Pancreas (tissue), 10 donors: ENCODE measurements around the gene NFIC. TPM values are rescaled to one million over a fixed set of nuclear protein-coding genes. Genes with fewer than 3 reads are reported as not detected.
A peak's percentile ranks its signal among the peaks of the same experiment; 100 is the strongest.

Experiments
- ATAC-seq, 4 donors: fragments of 200-7000 bp; cut with Tn5 transposase; one replicate each; pipeline versions ENCODE4 v1.8.0 to v1.9.1; 2020; ENCODE audit warnings: mild to moderate bottlenecking in 4 of 4, moderate library complexity in 4 of 4
- DNase-seq, 6 donors: peaks; one replicate each; pipeline ENCODE4 v3.0.0-alpha.2; 2020
- FAIRE-seq: peaks from 2 replicates; lab custom pipeline; 2012; peaks lifted over from hg19 to GRCh38; lab: Jason Lieb, UNC
- H3K27ac ChIP-seq, 4 donors: fragments of 200-600 bp; sonication (generic); 1 replicate in 3 of 4; 2 replicates in 1 of 4; pipeline versions ENCODE4 v1.5.0 to v1.8.0; 2020
- H3K27me3 ChIP-seq, 4 donors: fragments of 200-600 bp; one replicate each; pipeline ENCODE4 v1.8.0; 2021
- H3K36me3 ChIP-seq, 3 donors: fragments of 200-600 bp; sonication (generic) in 1 of 3; one replicate each; pipeline versions ENCODE4 v1.5.0 to v1.8.0; 2020 to 2021
- H3K4me1 ChIP-seq, 3 donors: fragments of 200-600 bp; one replicate each; pipeline ENCODE4 v1.8.0; 2021
- H3K4me3 ChIP-seq, 4 donors: fragments of 200-600 bp; sonication (generic) in 2 of 4; one replicate each; pipeline versions ENCODE4 v1.5.0 to v1.8.0; 2020 to 2021
- H3K9me3 ChIP-seq, 4 donors: fragments of 200-600 bp; one replicate each; pipeline ENCODE4 v1.8.0; 2021
- WGBS, 2 donors: extraction: QIAGEN DNeasy Blood & Tissue Kit; methylation state at CpG; one replicate each; pipeline ENCODE4 v1.1.7; 2013; 5-methylcytosine and 5-hydroxymethylcytosine counted together
- intact Hi-C, 3 donors: fragments of 100-400 bp; cut with DNase I; formaldehyde crosslinking; loops; one replicate each; pipeline versions ENCODE4 v1.11.1 to v1.14.2; 2022
- polyA plus RNA-seq, 2 donors: library from polyadenylated mRNA; stranded (reverse); fragments of 200-250 nt; gene quantifications; one replicate each; pipeline ENCODE4 v1.2.3, GENCODE V29; 2013
- total RNA-seq, 6 donors: library from RNA; stranded (reverse); fragmentation: NEBNext Ultra II Directional in 4 of 6; extraction: Animal tissue kit (Norgen Biotek cat#: 25700) in 4 of 6; gene quantifications; one replicate each; pipeline versions ENCODE4 v1.2.1 to v1.2.4, GENCODE V29; 2021 to 2023
- TF ChIP-seq, protein P1 (sequence below), 4 donors: fragments of 200-600 bp; sonication (generic) in 3 of 4; IDR thresholded peaks; one replicate each; pipeline versions ENCODE4 v1.5.0 to v1.8.0; 2021; ENCODE audit warnings: antibody characterized with exemption in 4 of 4
- donor health status: healthy with polysubstance abuse.
- donor health status: DM: no; HTN: no; CAD: no; lungs with moderate emphysema.
- donor health status: DM: no; HTN: no; CAD: no.
- donor health status: control.
- donor health status: control.
- donor health status: Bipolar disorder and iron deficiency.
- donor health status: DM: yes; HTN: yes; CAD: no.
- donor health status: DM: no; HTN: no; CAD: no.
- donor health status: DM: no; HTN: no; CAD: no.
- donor health status: DM: yes; HTN: yes; CAD: no.

NFIC gene
- total and polyA plus RNA-seq, 8 donors: 21.3 to 203 (median 115) TPM

DNA sequence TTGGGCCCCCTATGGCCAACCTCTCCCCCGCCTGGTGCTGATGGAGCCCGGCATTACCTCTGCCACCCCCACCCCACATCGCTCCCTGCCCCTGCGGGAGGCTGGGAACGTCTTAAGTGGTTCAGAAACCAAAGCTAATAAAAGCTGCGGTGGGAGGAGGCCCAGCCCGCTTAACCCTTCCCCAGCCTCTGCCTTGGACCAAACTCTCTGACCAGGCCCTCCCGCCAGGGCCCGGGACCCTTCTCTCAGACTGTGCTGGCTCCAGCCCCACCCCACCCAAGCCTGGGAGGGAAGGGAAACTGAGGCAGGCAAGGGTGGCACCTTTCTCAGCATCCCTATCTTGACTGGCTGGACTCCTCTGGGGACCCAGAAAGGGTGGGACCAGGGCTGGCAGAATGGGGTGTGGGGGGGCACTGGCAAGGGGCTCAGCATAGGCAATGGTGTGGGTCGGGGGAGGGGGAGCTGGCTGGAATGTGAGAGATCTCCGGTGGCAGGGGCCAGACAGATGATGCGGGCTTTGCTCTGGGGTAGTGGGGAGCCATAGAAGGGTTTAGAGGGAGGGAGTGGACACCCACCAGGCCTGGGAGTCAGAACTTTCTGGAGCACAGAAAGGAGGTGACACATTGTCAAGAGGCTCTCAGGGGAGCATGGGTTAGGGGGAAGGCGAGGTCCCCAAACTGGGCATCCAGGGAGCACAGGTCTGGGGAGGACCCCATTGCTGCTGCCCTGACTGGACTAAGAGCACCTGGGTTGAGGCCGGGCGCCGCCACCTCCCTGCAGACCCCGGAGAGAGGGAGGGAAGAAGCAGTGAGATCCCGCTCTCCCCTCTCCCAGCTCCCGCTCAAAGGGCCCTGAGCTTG lies 92.1 kb downstream of the NFIC start:
- ATAC-seq: peak in 2 of 4 donors; percentile 5 to 6
- Histone ChIP-seq H3K27me3 (no peaks in the 10 kb centered on the region), H3K4me3 (no peak overlapping the region), H3K9me3 (no peaks in the 10 kb centered on the region), H3K27ac (peak overlapping the region in 2 of 4 donors; percentile 76 to 81), H3K36me3 (peaks cover 3 to 45% (median 33%) of the 10 kb centered on the region in 3 donors), H3K4me1 (peaks cover 0 to 17% (median 4%) of the 10 kb centered on the region in 3 donors)
- DNase-seq: peak in 2 of 6 donors; percentile 48 to 51
- TF ChIP-seq, protein P1, sequence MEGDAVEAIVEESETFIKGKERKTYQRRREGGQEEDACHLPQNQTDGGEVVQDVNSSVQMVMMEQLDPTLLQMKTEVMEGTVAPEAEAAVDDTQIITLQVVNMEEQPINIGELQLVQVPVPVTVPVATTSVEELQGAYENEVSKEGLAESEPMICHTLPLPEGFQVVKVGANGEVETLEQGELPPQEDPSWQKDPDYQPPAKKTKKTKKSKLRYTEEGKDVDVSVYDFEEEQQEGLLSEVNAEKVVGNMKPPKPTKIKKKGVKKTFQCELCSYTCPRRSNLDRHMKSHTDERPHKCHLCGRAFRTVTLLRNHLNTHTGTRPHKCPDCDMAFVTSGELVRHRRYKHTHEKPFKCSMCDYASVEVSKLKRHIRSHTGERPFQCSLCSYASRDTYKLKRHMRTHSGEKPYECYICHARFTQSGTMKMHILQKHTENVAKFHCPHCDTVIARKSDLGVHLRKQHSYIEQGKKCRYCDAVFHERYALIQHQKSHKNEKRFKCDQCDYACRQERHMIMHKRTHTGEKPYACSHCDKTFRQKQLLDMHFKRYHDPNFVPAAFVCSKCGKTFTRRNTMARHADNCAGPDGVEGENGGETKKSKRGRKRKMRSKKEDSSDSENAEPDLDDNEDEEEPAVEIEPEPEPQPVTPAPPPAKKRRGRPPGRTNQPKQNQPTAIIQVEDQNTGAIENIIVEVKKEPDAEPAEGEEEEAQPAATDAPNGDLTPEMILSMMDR (IDR thresholded peaks at IDR 0.05): no peak
- 75 to 78% methylated on average over 16 to 19 of the region's 19 CpGs for WGBS, 2 donors
- intact Hi-C loops: no loop called here
- FAIRE-seq: no peak

DNA sequence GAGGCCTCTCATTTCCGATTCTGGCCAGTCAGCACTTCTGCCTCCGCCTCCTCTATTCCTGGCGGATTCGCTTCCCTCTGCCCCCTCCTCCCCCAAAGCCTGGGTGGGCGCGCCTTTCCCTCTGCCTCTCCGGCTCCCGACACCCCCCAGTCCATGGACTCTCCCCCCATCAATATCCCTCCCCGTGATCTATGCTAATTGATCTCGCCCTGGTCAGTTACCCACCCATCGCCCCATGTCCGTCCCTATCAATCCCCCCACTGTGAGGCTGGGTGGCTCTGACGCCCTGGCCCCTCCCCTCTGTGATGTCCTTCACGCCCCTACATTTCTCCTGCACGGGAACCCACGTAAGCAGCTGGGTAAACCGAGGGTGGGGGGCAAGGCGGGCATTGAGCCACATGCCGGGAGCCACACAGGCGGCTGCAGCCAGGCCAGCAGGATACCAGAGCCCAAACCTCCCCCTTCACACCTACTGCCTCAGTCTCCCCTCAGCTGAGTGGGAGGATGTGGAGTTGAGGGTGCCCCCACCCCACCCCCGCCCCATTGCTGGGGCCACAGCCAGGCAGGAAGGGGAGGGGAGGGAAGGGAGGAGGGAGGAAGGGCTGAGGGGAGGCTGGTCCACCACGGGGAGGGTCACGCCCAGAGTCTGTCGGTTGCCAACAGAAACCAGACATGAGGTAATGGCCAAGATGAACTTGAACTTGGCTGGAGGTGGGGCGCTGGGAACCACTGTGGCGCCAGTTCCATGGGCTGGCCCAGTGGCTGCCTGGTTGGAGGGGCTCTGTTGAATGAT lies 92.9 kb downstream of the NFIC start:
- intact Hi-C loops: no loop called here
- FAIRE-seq: no peak
- TF ChIP-seq, protein P1 (IDR thresholded peaks at IDR 0.05): no peak

DNA sequence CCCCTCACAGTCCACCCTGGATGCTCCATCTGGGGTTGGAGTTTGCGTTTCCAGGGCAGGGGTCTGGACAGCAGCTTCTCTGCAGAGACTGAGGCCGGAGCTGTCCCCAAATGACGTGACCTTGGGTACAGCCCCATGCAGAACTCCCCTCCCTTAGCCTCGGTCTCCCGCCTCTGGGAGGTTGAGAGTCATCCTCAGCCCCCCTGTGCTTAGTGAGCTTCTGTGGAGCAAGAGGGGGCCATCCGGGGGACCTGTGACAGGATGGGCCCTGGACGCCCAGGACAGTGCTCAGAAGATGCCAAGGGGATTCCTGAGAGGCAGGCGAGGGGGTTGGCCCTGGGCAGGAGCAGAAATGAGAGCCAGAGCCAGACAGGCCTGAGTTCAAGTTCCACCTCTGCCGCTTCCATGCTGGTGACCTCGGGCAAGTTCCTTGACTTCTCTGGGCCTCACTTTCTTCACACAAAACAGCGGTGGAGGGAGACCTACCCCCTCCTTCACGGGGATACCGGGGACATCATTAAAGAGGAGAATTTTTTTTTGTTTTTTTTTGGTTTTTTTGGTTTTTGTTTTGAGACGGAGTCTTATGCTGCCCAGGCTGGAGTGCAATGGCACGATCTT lies 93.7 kb downstream of the NFIC start:
- Histone ChIP-seq H3K4me1 (peaks cover 0 to 17% (median 4%) of the 10 kb centered on the region in 3 donors), H3K4me3 (no peak overlapping the region), H3K36me3 (peaks cover 3 to 36% (median 20%) of the 10 kb centered on the region in 3 donors), H3K27ac (peak overlapping the region in 3 of 4 donors; percentile 33 to 81 (median 76)), H3K9me3 (no peaks in the 10 kb centered on the region), H3K27me3 (no peaks in the 10 kb centered on the region)
- 83 to 86% methylated on average over 15 of the region's 15 CpGs for WGBS, 2 donors
- ATAC-seq: peak in 1 of 4 donors; percentile 2
- TF ChIP-seq, protein P1 (IDR thresholded peaks at IDR 0.05): no peak
- intact Hi-C loops: no loop called here
- FAIRE-seq: no peak
- DNase-seq: no peak

More for the DNA sequence above, 92.9 kb downstream of the NFIC start:
- H3K4me1 ChIP-seq: peaks cover 0 to 17% (median 4%) of the 10 kb centered on the region in 3 donors
- peak; percentile 73 to 93 (median 84) for DNase-seq
- no peaks in the 10 kb centered on the region for H3K27me3 ChIP-seq
- peaks cover 3 to 43% (median 25%) of the 10 kb centered on the region in 3 donors for H3K36me3 ChIP-seq
- WGBS, 2 donors: 53 to 58% methylated on average over 25 to 26 of the region's 26 CpGs
- peak; percentile 80 to 91 (median 86) for ATAC-seq
- H3K9me3 ChIP-seq: no peaks in the 10 kb centered on the region
- peak overlapping the region in 3 of 4 donors; percentile 39 to 81 (median 76) for H3K27ac ChIP-seq
- H3K4me3 ChIP-seq: no peak overlapping the region

DNA sequence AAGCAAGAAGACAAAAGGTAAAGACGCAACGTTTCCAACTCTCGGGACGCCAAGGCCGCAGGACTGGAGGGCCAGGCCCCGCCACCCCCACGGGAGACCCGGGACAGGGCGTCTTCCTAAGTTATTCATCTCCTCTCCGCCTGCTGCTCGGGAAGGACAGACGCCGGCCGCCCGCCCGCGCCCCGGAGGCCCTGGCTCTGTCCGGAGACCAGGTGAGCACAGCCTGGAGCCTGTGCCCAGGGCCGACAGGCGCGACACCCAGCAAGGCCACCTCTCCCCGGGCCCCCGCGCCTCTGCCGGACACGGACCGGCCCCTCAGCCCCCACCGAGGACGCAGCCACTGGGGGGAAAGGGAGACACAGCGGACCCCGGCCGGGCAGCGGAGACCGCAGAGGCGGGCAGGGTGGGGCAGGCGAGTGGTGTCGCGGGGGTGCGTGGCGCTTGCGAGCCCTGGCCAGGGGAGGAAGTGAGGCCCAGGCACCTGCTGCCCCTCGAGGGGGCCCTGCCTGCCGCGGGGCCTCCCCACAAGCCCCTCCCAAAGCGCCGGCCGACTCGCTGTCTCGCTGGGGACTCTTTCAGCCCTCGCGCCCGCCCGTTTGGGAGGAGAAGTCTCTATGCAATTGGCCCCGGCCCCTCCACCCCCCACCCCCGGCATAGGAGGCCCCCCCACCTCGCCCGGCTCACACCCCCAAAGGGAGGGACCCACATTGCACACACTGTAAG lies 96.8 kb downstream of the NFIC start:
- H3K27ac ChIP-seq: no peak overlapping the region
- TF ChIP-seq, protein P1 (IDR thresholded peaks at IDR 0.05): no peak
- intact Hi-C loops: no loop called here
- H3K27me3 ChIP-seq: no peaks in the 10 kb centered on the region
- peaks cover 0 to 17% (median 4%) of the 10 kb centered on the region in 3 donors for H3K4me1 ChIP-seq
- peaks cover 3 to 19% (median 11%) of the 10 kb centered on the region in 3 donors for H3K36me3 ChIP-seq
- ATAC-seq: no peak
- H3K9me3 ChIP-seq: no peaks in the 10 kb centered on the region
- H3K4me3 ChIP-seq: no peak overlapping the region
- FAIRE-seq: no peak
- DNase-seq: peak in 3 of 6 donors; percentile 21 to 84 (median 51)
- 87 to 89% methylated on average over 46 to 58 of the region's 58 CpGs for WGBS, 2 donors
